Measurements from ENCODE around the gene MZF1.
"Not testable (repeated sequence)": the region's sequence is repeated elsewhere in the genome, so short reads cannot be mapped to it uniquely, and the experiment has no call there.

Gene MZF1

GRCh38 chr19:58546019-58546530 lies 27.1 kb downstream of the MZF1 start:
- H3K27ac ChIP-seq = peak overlapping the region; percentile 95; the same call in 1 of the 2 replicates
- TF ChIP-seq, protein P1, sequence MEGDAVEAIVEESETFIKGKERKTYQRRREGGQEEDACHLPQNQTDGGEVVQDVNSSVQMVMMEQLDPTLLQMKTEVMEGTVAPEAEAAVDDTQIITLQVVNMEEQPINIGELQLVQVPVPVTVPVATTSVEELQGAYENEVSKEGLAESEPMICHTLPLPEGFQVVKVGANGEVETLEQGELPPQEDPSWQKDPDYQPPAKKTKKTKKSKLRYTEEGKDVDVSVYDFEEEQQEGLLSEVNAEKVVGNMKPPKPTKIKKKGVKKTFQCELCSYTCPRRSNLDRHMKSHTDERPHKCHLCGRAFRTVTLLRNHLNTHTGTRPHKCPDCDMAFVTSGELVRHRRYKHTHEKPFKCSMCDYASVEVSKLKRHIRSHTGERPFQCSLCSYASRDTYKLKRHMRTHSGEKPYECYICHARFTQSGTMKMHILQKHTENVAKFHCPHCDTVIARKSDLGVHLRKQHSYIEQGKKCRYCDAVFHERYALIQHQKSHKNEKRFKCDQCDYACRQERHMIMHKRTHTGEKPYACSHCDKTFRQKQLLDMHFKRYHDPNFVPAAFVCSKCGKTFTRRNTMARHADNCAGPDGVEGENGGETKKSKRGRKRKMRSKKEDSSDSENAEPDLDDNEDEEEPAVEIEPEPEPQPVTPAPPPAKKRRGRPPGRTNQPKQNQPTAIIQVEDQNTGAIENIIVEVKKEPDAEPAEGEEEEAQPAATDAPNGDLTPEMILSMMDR (conservative IDR thresholded peaks at IDR 0.05) = no peak

DNA sequence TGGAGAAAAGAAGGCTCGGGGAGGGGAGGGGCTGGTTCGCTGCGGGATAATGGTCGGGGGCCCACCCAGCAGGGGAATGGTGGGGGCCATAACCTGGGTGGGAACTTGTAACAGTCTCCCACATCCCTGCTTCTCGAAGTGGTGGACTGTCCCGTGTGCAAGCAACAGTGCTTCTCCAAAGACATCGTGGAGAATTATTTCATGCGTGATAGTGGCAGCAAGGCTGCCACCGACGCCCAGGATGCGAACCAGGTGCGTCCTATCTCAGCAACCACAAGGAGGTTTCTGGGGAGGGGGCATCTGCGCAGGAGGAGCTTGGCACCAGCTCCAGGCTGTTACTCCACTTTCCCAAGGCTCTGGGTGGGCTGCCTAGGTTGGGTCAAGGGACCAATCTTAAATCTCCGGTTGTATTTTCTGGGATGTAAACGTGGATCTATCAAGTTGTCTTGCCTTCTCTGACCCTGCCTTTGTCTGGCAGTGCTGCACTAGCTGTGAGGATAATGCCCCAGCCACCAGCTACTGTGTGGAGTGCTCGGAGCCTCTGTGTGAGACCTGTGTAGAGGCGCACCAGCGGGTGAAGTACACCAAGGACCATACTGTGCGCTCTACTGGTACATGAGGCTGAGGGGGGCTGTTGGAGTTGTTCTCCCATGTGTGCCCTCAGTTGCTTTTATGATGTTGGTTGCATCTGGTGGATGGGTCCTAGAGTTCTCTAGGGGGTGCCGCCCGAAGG lies 27.7 kb downstream of the MZF1 start:
- TF ChIP-seq, protein P1 (conservative IDR thresholded peaks at IDR 0.05) = no peak
- H3K27ac ChIP-seq = peak overlapping the region; percentile 95

DNA sequence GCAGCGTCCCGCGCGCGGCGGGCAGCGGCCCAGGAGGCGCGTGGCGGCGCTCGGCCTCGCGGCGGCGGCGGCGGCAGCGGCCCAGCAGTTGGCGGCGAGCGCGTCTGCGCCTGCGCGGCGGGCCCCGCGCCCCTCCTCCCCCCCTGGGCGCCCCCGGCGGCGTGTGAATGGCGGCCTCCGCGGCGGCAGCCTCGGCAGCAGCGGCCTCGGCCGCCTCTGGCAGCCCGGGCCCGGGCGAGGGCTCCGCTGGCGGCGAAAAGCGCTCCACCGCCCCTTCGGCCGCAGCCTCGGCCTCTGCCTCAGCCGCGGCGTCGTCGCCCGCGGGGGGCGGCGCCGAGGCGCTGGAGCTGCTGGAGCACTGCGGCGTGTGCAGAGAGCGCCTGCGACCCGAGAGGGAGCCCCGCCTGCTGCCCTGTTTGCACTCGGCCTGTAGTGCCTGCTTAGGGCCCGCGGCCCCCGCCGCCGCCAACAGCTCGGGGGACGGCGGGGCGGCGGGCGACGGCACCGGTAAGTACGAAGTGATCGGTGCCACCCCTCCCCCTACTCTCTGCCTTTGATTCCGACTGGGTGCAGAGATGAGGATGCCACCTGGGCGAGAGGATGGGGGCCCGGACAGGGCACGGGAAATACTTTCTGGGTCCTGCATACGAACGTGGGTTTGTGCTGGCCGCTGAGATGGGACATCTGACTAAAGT lies 28.4 kb downstream of the MZF1 start:
- H3K27ac ChIP-seq = peak overlapping the region; percentile 95
- TF ChIP-seq, protein P1 (conservative IDR thresholded peaks at IDR 0.05) = no peak

- peak within 1 kb of the TSS; percentile 95 for H3K27ac ChIP-seq
- TF ChIP-seq, protein P1 (conservative IDR thresholded peaks at IDR 0.05) = no peak
These were observed 29.1 kb downstream of the MZF1 start, which contains the start of gene TRIM28 for GRCh38 chr19:58543826-58544590. Gene TRIM28 (plus strand): TSS chr19:58544064. CDS start chr19:58544758, 694 bp downstream.

GRCh38 chr19:58542641-58543372 lies 30.3 kb downstream of the MZF1 start:
- H3K27ac ChIP-seq = peak overlapping the region; percentile 95

- not testable (repeated sequence) for H3K27ac ChIP-seq
These were observed 34.0 kb downstream of the MZF1 start for GRCh38 chr19:58539169-58539559.

DNA sequence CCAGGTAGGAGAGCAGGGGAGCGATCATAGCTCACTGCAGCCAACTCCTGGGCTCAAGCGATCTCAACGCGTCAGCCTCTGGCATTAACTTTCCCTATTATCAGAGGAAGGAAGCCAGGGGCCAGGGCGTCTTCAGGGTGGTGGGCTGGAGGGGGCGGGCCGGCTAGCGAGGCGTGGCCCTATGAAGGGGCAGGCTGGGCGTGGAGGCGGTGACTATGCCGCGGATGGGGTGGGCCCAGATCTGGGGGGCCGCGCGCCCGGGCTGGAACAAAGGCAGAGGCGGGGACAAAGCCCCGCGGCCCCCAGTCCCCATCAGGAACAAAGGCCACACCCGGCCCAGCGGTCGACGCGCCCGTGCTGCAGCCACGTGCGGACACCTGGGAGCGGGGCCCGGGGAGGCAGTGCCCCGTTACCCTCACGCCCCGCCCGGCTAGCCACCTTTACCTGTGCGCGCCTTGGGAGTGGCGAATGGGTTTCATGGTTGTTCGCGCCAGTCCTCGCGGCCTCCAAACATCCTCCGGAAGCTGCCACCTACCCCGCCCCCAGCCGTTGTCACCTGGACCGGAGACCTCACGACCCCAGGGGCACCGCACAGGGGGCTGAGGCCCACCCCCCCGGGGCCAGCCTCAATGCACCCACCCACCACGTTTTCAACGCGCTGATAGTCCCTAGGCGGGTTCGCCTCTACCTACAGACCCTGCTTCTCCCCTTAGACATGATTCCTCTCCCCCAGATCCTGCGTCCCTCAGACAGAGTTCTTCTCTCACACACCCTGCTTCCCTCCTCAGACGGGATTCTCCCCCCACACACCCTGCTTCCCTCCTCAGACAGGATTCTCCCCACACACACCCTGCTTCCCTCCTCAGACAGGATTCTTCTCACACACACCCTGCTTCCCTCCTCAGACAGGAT lies 34.6 kb downstream of the MZF1 start:
- no peak overlapping the region for H3K27ac ChIP-seq
- TF ChIP-seq, protein P1 (conservative IDR thresholded peaks at IDR 0.05) = no peak
